Cardiac fibroblast (primary cell): ENCODE measurements around the gene IDI1.

Experiments used
- DNase-seq, 2 donors: peaks; one replicate each; pipeline versions ENCODE4 v3.0.0 to v3.0.0-alpha.2; 2010; ENCODE audit warnings: low read depth in 2 of 2
- H3K4me3 ChIP-seq, 2 donors: replicated peaks in 1 of 2; 1 replicate in 1 of 2; 2 replicates in 1 of 2; pipeline ENCODE4 v1.5.1; 2011; ENCODE audit warnings: low read depth in 2 of 2, low read length in 2 of 2, mild to moderate bottlenecking in 2 of 2, moderate library complexity in 1 of 2
- CTCF ChIP-seq: IDR thresholded peaks from one replicate; pipeline ENCODE4 v1.5.1; 2011; ENCODE audit warnings: low read depth, mild to moderate bottlenecking, low read length, inconsistent platforms

The IDI1 gene

DNA sequence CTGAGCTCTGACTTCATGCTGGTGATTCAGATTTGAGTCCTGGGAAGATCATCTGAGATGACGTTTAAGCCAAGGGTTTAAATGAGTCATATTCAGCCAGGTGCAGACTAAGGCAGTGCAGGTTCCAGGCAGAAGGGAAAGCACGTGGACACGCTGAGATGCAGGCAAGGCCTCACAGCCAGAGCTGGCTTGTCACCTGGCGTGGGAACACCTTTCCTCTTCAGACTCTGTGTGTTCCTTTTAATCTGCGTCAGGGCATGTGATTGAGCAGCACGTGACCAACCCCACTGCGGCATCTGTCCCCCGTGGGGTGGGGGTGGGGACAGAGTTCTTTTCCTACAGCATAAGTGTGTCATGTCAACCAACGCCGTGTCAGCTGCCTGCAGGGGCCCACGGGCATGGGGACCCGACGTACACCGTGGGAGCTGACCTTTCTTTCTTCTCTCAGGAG is 12.6 kb downstream of the IDI1 start:
- no peak overlapping the region for H3K4me3 ChIP-seq
- DNase-seq: peak in 1 of 2 donors; percentile 73
- no peak for TF ChIP-seq CTCF

DNA sequence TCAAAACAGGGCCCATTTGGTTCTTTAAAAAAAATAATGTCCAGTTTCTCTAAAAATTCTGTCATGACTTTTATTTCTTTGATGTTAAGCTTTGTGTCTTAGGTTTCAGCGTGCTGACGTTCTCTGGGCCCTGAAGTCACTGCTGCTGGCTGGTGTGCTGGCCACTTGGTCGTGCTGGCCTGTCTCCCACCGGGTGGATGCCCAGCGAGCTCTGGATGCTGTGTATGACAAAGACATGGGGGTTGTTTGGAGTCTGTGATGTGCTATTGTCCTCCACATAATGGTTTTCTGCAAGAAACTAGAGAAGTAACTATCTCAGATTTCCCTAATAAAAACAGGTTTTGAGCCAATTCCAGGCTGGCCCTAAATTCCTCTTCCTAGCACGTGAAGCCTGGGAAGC is 13.7 kb downstream of the IDI1 start:
- no peak overlapping the region for H3K4me3 ChIP-seq
- TF ChIP-seq CTCF: no peak
- no peak for DNase-seq

DNA sequence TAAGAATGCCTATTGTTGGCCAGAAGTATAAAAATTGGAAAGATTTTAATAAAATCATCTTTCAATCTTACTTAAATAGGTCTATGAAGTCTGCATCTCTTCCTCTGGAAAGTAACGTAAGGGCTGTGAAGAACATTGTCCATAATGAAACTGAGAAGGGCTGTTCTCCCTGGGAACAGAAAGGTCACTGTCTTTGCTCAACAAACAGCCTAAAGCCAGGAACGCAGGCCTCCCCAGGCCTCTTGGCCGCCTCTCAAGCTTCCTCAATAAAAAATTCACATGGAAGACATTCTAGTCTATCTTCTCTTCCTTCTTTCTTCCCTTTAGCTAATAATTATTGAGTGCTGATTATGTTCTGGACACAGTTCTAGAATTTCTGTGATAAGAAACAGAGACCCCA is 14.2 kb downstream of the IDI1 start:
- H3K4me3 ChIP-seq: no peak overlapping the region
- DNase-seq: no peak
- TF ChIP-seq CTCF: no peak

GRCh38 chr10:1033601-1034000 is 15.3 kb downstream of the IDI1 start:
- no peak overlapping the region for H3K4me3 ChIP-seq
- TF ChIP-seq CTCF: no peak
- no peak for DNase-seq

DNA sequence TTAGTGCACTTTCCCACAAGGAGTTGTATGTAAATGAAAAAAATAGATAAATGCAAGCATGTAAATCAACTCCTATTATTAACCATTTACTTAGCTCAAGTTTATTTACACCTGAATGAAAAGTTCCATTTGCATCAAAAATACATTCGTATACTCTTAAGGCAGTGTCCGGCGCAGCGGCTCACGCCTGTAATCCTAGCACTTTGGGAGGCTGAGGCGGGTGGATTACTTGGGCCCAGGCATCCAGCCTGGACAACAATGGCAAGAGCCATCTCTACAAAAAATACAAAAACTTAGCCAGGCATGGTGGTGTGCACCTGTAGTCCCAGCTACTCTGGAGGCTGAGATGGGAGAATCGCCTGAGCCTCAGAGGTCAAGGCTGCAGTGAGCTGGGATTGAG is 19.1 kb downstream of the IDI1 start:
- H3K4me3 ChIP-seq: no peak overlapping the region
- no peak for DNase-seq
- no peak for TF ChIP-seq CTCF

GRCh38 chr10:1026578-1026977 is 22.3 kb downstream of the IDI1 start:
- DNase-seq: no peak
- no peak for TF ChIP-seq CTCF
- no peak overlapping the region for H3K4me3 ChIP-seq

DNA sequence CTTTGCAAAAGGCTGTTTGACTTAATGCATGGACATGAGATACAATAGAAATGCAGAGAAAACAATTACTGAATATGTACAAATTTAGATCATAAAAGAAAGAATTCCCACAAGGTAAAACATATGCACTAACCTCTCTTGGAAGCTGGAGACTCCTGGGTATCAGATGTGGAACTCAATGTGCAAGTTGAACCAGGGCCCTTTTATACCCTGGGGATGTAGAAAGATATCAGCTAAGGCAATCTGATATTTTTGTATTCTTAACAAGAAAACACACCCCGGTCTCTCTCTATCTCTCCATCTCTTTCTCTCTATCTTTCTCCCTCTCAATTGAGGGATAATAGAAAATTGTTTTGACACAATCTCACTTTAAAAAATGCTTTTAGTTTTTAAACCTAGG is 23.2 kb downstream of the IDI1 start, which contains the start of gene IDI2:
Gene IDI2, minus strand, starts transcription at position 177 of the 400 bp plus-strand sequence. CDS start 1,136 bp downstream, outside the sequence.
- no peak for TF ChIP-seq CTCF

More for the DNA sequence above, 23.2 kb downstream of the IDI1 start, which contains the start of gene IDI2:
- H3K4me3 ChIP-seq: no peak within 1 kb of the TSS
- DNase-seq: no peak
